PC-3 (cell line): ENCODE data around the gene HOXC11. TPM values are rescaled to one million over a fixed set of nuclear protein-coding genes. Genes with fewer than 3 reads are reported as not detected.
A peak's percentile ranks its signal among the peaks of the same experiment; 100 is the strongest.

Experiments
- ATAC-seq: fragments of 200-7000 bp; cut with Tn5 transposase; 2 replicates; pipeline ENCODE4 v1.9.1; 2020; ENCODE audit warnings: mild to moderate bottlenecking, moderate library complexity
- BruUV-seq: library from RNA; stranded (reverse); fragments of 400-500 nt; replicated peaks from 2 replicates; lab custom pipeline; 2021; lab: Mats Ljungman, UMichigan
- CTCF ChIA-PET: fragments of 300-600 bp; sonication (Branson Sonifier 250); formaldehyde crosslinking; loops from one replicate; lab custom pipeline; 2022; ENCODE audit warnings: antibody characterized with exemption; lab: Charles Lee
- POLR2A ChIA-PET: fragments of 300-600 bp; sonication (Branson Sonifier 250); formaldehyde crosslinking; loops from one replicate; lab custom pipeline; 2022; ENCODE audit warnings: antibody characterized with exemption; ENCODE audit not compliant: unreplicated experiment; lab: Charles Lee
- DNase-seq: peaks from one replicate; pipeline ENCODE4 v3.0.0-alpha.2; 2015
- H2AFZ ChIP-seq: fragments of 300-600 bp; sonication (generic); 2 replicates; pipeline ENCODE4 v1.6.0; 2016; ENCODE audit warnings: antibody characterized with exemption, low read length
- H3F3A ChIP-seq: fragments of 300-600 bp; sonication (generic); one replicate; pipeline ENCODE4 v1.6.0; 2017; ENCODE audit warnings: antibody characterized with exemption, low read length, control low read depth, mild to moderate bottlenecking; ENCODE audit not compliant: unreplicated experiment
- H3K27ac ChIP-seq: fragments of 300-600 bp; sonication (generic); 2 replicates; pipeline ENCODE4 v1.5.1; 2016; ENCODE audit warnings: mild to moderate bottlenecking, low read length
- H3K27me3 ChIP-seq: fragments of 300-600 bp; sonication (generic); 2 replicates; pipeline ENCODE4 v1.6.1; 2016; ENCODE audit warnings: low read length, mixed read lengths
- H3K36me3 ChIP-seq: fragments of 300-600 bp; sonication (generic); 2 replicates; pipeline ENCODE4 v1.6.1; 2016; ENCODE audit warnings: low read depth, mixed run types, low read length, mixed read lengths
- H3K4me1 ChIP-seq: fragments of 300-600 bp; sonication (generic); 2 replicates; pipeline ENCODE4 v1.5.1; 2016; ENCODE audit warnings: low read length; ENCODE audit not compliant: insufficient read depth
- H3K4me2 ChIP-seq: fragments of 300-600 bp; sonication (generic); 2 replicates; pipeline ENCODE4 v1.6.0; 2016; ENCODE audit warnings: low read length
- H3K4me3 ChIP-seq: fragments of 300-600 bp; sonication (generic); 2 replicates; pipeline ENCODE4 v1.5.1; 2016; ENCODE audit warnings: mild to moderate bottlenecking, low read length, mixed read lengths
- H3K79me2 ChIP-seq: fragments of 300-600 bp; sonication (generic); 2 replicates; pipeline ENCODE4 v1.6.1; 2017; ENCODE audit warnings: low read length, mixed read lengths
- H3K9ac ChIP-seq: fragments of 300-600 bp; sonication (generic); 2 replicates; pipeline ENCODE4 v1.6.0; 2016; ENCODE audit warnings: mild to moderate bottlenecking, low read length
- H3K9me2 ChIP-seq: fragments of 300-600 bp; sonication (generic); replicated peaks from 2 replicates; pipeline ENCODE4 v1.6.1; 2016; ENCODE audit warnings: mixed run types, low read length, mixed read lengths
- H3K9me3 ChIP-seq: fragments of 300-600 bp; sonication (generic); 2 replicates; pipeline ENCODE4 v1.6.1; 2016; ENCODE audit warnings: low read length, mixed read lengths
- H4K20me1 ChIP-seq: fragments of 300-600 bp; sonication (generic); 2 replicates; pipeline ENCODE4 v1.6.1; 2016; ENCODE audit warnings: low read length, mixed read lengths
- EZH2 ChIP-seq: fragments of 300-600 bp; sonication (generic); IDR thresholded peaks from one replicate; pipeline ENCODE4 v1.6.1; 2017; ENCODE audit warnings: antibody characterized with exemption, mild to moderate bottlenecking, low read length; ENCODE audit not compliant: unreplicated experiment
- EZH2phosphoT487 ChIP-seq: fragments of 300-600 bp; sonication (generic); IDR thresholded peaks from 2 replicates; pipeline ENCODE4 v1.6.1; 2018; ENCODE audit warnings: mild to moderate bottlenecking, antibody characterized with exemption, low read length, borderline replicate concordance
- intact Hi-C: fragments of 100-400 bp; cut with micrococcal nuclease; formaldehyde crosslinking; loops from 2 replicates; pipeline ENCODE4 v1.9.0; 2023
- total RNA-seq: library from RNA; depleted of rRNA; stranded (reverse); fragments of >200 nt; gene quantifications from 2 replicates; pipeline ENCODE4 v1.2.3, GENCODE V29; 2014
- TF ChIP-seq, protein P1 (sequence below): fragments of 300-600 bp; sonication (generic); conservative IDR thresholded peaks from 2 replicates; pipeline ENCODE4 v1.5.1; 2017; ENCODE audit warnings: antibody characterized with exemption, low read depth, mild to moderate bottlenecking, low read length

HOXC11 gene
- total RNA-seq, 1 experiment from 2014 or later, result 0.84 TPM

DNA sequence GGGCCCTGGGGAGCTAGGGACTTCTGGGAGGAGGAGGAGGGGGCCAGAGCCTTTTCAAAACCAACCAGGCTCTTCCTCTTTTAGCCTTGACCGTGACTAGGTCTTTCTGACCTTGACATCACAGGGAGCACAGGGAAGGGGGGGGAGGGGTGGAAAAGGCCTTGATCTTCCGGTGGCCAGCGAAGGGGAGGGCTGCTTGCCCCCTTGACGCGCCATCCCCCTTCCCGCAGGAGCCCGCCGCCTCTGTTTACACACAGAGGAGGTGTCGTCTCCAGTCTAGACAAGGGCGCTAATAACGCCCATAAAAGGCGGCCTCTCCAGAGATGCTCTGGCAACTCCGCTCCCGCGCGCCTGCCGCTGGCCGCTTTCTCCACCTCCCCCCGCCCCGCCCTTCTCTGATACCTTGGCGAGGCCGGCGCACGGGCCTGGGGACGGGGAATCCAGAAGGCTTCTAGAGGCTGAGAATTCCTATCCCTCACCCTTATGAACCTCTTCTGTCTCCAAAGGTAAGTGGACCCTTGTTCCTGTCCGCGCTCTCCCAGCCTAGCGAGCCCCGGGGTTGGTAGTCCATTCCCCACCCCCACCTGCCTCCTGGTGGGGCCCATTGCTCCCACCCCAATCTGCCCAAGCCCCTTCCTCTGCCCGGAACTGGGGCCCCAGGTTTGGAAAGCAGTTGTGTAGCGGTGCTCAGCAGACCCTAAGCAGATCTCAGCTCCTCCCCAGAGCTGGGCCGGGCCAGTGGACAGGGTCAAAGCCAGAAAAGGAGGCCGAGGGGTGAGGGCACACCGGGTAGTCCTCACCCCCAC, 23.1 kb upstream of the HOXC11 start:
- Histone ChIP-seq H3K9me3 (no peaks in the 10 kb centered on the region), H3K36me3 (peaks cover 8% of the 10 kb centered on the region; the same call in 1 of the 2 replicates), H2AFZ (0 out of 2 replicates have a peak overlapping the region, but pooled peaks have one; percentile 38), H3K27ac (no peak overlapping the region), H3K4me2 (peak overlapping the region; percentile 31; the same call in 1 of the 2 replicates), H3K4me3 (no peak overlapping the region), H3K27me3 (no peaks in the 10 kb centered on the region), H3K4me1 (peaks cover 13% of the 10 kb centered on the region), H3K79me2 (no peaks in the 10 kb centered on the region), H3K9me2 (no peaks in the 10 kb centered on the region), H3F3A (no peaks in the 10 kb centered on the region), H3K9ac (no peak overlapping the region), H4K20me1 (no peaks in the 10 kb centered on the region)
- TF ChIP-seq EZH2 (no peak), EZH2phosphoT487 (no peak)
- TF ChIP-seq, protein P1, sequence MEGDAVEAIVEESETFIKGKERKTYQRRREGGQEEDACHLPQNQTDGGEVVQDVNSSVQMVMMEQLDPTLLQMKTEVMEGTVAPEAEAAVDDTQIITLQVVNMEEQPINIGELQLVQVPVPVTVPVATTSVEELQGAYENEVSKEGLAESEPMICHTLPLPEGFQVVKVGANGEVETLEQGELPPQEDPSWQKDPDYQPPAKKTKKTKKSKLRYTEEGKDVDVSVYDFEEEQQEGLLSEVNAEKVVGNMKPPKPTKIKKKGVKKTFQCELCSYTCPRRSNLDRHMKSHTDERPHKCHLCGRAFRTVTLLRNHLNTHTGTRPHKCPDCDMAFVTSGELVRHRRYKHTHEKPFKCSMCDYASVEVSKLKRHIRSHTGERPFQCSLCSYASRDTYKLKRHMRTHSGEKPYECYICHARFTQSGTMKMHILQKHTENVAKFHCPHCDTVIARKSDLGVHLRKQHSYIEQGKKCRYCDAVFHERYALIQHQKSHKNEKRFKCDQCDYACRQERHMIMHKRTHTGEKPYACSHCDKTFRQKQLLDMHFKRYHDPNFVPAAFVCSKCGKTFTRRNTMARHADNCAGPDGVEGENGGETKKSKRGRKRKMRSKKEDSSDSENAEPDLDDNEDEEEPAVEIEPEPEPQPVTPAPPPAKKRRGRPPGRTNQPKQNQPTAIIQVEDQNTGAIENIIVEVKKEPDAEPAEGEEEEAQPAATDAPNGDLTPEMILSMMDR, result no peak
- ChIA-PET CTCF (no interaction called here), POLR2A (no interaction called here)
- DNase-seq, result no peak
- no TSS peak for BruUV-seq
- intact Hi-C loops, result no loop called here
- ATAC-seq, result no peak

GRCh38 chr12:53950437-53950773, 22.5 kb upstream of the HOXC11 start:
- ATAC-seq, result peak; percentile 22; the same call in 1 of the 2 replicates
- H3K9ac ChIP-seq, result no peak overlapping the region
- POLR2A ChIA-PET, result no interaction called here

More at GRCh38 chr12:53950437-53950773, 22.5 kb upstream of the HOXC11 start:
- H3K9me3 ChIP-seq, result no peaks in the 10 kb centered on the region
- H3K36me3 ChIP-seq, result peaks cover 3% of the 10 kb centered on the region; the same call in 1 of the 2 replicates
- CTCF ChIA-PET, result interaction anchor here (0.6 kb wide), 1 partner anchor 258 kb away, joined by 5 read pairs; no protein-coding TSS in a partner anchor
- H3K4me1 ChIP-seq, result peaks cover 13% of the 10 kb centered on the region
- BruUV-seq, result no TSS peak
- no peak overlapping the region for H3K4me3 ChIP-seq
- intact Hi-C loops, result no loop called here
- TF ChIP-seq EZH2, result no peak
- no peak for TF ChIP-seq EZH2phosphoT487
- TF ChIP-seq, protein P1, result peak; percentile 44; the same call in 1 of the 2 replicates
- no peaks in the 10 kb centered on the region for H4K20me1 ChIP-seq
- H3F3A ChIP-seq, result no peaks in the 10 kb centered on the region
- peak overlapping the region; percentile 31; the same call in 1 of the 2 replicates for H3K4me2 ChIP-seq
- no peaks in the 10 kb centered on the region for H3K79me2 ChIP-seq
- 0 out of 2 replicates have a peak overlapping the region, but pooled peaks have one; percentile 38 for H2AFZ ChIP-seq
- H3K9me2 ChIP-seq, result no peaks in the 10 kb centered on the region
- peak; percentile 47 for DNase-seq
- no peaks in the 10 kb centered on the region for H3K27me3 ChIP-seq
- no peak overlapping the region for H3K27ac ChIP-seq
